ENCODE data around the gene CBR1.

Gene CBR1

DNA sequence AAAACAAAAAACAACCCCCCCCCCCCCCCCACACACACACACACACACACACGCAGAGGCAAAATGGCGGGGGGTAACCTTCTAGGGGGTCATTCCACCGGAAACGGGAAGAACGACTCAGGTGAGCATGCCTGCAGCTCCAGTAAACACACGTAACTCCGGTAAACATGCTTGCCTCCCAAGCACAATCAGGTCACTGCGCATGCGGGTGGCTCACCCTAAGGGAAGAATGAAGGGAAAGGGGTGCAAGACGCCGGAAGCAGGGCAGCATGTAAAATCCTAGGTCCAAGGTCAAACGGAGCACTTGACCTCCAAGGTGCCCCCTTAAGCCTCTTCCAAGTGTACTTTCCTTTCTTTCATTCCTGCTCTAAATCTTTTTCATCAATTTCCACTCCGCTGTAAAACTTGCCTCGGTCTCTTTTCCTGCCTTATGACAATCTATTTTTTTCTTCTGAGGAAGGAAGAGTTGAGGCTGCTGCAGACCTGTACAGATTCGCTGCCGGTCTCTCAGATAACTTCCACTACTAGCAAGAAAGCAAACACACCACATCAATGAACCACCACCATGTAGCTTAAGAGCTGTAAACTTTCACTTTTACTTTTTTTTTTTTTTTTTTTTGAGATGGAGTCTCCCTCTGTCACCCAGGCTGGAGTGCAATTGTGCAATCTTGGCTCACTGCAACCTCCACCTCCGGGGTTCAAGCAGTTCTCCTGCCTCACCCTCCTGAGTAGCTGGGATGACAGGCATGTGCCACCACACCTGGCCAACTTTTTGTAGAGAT lies 44.0 kb downstream of the CBR1 start:
- no peak for FAIRE-seq
- no peak for DNase-seq (ENCODE audit: low spot score)

DNA sequence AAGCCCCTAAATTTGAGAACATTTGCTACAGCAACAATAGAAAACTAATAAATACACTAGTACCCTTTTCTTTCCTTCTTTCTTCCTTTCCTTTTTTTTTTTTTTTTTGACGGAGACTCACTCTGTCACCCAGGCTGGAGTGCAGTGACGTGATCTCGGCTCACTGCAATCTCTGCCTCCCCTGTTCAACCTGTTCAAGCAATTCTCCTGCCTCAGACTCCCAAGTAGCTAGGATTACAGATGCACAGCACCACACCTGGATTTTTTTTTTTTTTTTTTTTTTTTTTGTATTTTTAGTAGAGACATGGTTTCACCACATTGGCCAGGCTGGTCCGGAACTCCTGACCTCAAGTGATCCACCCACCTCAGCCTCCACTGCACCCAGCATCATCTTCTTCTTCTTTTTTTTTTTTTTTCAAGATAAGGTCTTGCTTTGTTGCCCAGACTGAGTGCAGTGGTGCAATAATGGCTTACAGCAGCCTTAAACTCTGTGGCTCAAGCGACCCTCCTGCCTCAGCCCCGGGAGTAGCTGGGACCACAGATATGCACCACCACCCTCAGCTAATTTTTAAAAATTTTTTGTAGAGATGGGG lies 45.4 kb downstream of the CBR1 start:
- FAIRE-seq (no peak), DNase-seq (ENCODE audit: low spot score) (no peak)

GRCh38 chr21:36117286-36117741 lies 47.5 kb downstream of the CBR1 start:
- FAIRE-seq (no peak), DNase-seq (ENCODE audit: low spot score) (no peak)

DNA sequence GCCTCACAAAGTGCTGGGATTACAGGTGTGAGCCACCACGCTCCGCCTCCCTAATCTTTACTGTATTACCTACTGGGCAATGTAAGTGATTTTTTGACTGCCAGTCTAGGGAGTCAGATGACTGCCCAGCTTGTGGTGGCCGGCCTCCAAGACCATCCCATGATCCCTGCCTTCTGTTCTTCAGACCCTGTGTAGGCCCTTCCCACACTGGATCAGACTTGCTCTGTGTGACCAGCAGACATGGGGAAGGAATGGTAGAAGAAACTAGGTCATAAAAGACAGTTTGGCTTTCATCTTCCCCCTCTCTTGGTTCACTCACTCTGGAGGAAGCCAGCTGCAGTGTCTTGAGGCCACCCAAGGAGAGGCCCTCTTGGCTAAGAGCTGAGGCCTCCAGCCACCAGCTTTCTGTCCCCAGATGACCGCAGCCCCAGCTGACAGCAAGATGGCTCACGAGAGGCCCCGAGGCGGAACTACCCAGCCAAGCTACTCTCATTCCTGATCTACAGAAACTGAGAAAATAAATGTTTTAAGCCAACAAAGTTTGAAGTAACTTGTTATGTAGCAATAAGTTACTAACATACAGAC lies 50.6 kb downstream of the CBR1 start:
- no peak for DNase-seq (ENCODE audit: low spot score)
- no peak for FAIRE-seq
